OCI-LY3 (cell line): Measurements from ENCODE around the gene DIPK2B.

Experiments
- CTCF ChIP-seq: fragments of 200-600, 300-600 bp; sonication (generic); IDR thresholded peaks from 2 replicates; pipeline ENCODE4 v1.5.1; 2014; ENCODE audit warnings: antibody characterized with exemption, low read length, low read depth
- EZH2phosphoT487 ChIP-seq: fragments of 200-600 bp; shearing (Covaris generic); IDR thresholded peaks from 2 replicates; pipeline ENCODE4 v1.6.1; 2018; ENCODE audit warnings: antibody characterized with exemption, mixed run types, low read depth

GRCh38 chrX:45172890-45173289 lies 27.8 kb downstream of the DIPK2B start:
- TF ChIP-seq CTCF, result no peak
- no peak for TF ChIP-seq EZH2phosphoT487
